Heart right ventricle (tissue), 16 donors: Measurements from ENCODE around the gene TCF15. TPM values are rescaled to one million over a fixed set of nuclear protein-coding genes. Genes with fewer than 3 reads are reported as not detected.

Experiments used
- ATAC-seq, 8 donors: fragments of 200-7000 bp; cut with Tn5 transposase; one replicate each; pipeline ENCODE4 v1.9.1; 2020; ENCODE audit warnings: mild to moderate bottlenecking in 8 of 8, moderate library complexity in 8 of 8, moderate number of reproducible peaks in 1 of 8
- DNase-seq, 2 donors: peaks; one replicate each; pipeline ENCODE4 v3.0.0-alpha.2; 2020
- H3K27ac ChIP-seq, 10 donors: fragments of 200-600 bp; sonication (generic) in 2 of 10; one replicate each; pipeline versions ENCODE4 v1.5.0 to v1.8.0; 2020 to 2022; ENCODE audit warnings: mild to moderate bottlenecking in 3 of 10
- H3K27me3 ChIP-seq, 7 donors: fragments of 200-600 bp; one replicate each; pipeline ENCODE4 v1.8.0; 2021 to 2022; ENCODE audit warnings: mild to moderate bottlenecking in 2 of 7
- H3K36me3 ChIP-seq, 9 donors: fragments of 200-600 bp; sonication (generic) in 1 of 9; one replicate each; pipeline versions ENCODE4 v1.5.0 to v1.8.0; 2020 to 2022; ENCODE audit warnings: mild to moderate bottlenecking in 2 of 9
- H3K4me1 ChIP-seq, 9 donors: fragments of 200-600 bp; sonication (generic) in 1 of 9; one replicate each; pipeline versions ENCODE4 v1.5.0 to v1.8.0; 2020 to 2022; ENCODE audit warnings: mild to moderate bottlenecking in 4 of 9
- H3K4me3 ChIP-seq, 10 donors: fragments of 200-600 bp; sonication (generic) in 2 of 10; one replicate each; pipeline versions ENCODE4 v1.5.0 to v1.8.0; 2020 to 2022; ENCODE audit warnings: mild to moderate bottlenecking in 7 of 10, moderate library complexity in 2 of 10
- H3K9me3 ChIP-seq, 11 donors: fragments of 200-600 bp in 10 of 11; sonication (generic) in 2 of 11; one replicate each; pipeline versions ENCODE4 v1.5.0 to v1.8.0; 2013 to 2022; ENCODE audit warnings: mild to moderate bottlenecking in 2 of 11, control low read depth in 1 of 11, moderate library complexity in 1 of 11
- CTCF ChIP-seq, 9 donors: fragments of 200-600 bp; sonication (generic) in 2 of 9; IDR thresholded peaks; one replicate each; pipeline versions ENCODE4 v1.5.0 to v1.8.0; 2021 to 2022; ENCODE audit warnings: antibody characterized with exemption in 9 of 9, mild to moderate bottlenecking in 5 of 9, moderate library complexity in 1 of 9
- WGBS, 2 donors: extraction: QIAGEN DNeasy Blood & Tissue Kit; methylation state at CpG; one replicate each; pipeline ENCODE4 v1.1.7; 2013; ENCODE audit warnings: inconsistent platforms in 1 of 2; 5-methylcytosine and 5-hydroxymethylcytosine counted together
- intact Hi-C, 10 donors: fragments of 100-400 bp; cut with DNase I; formaldehyde crosslinking; loops; one replicate each; pipeline versions ENCODE4 v1.11.1 to v1.14.2; 2022
- polyA plus RNA-seq, 2 donors: library from polyadenylated mRNA; stranded (reverse); fragments of 200-250 nt; gene quantifications; one replicate each; pipeline ENCODE4 v1.2.3, GENCODE V29; 2013
- total RNA-seq, 10 donors: library from RNA; stranded (reverse); fragmentation: NEBNext Ultra II Directional in 3 of 10; extraction: Animal tissue kit (Norgen Biotek cat#: 25700) in 3 of 10; gene quantifications; one replicate each; pipeline versions ENCODE4 v1.2.1 to v1.2.4, GENCODE V29; 2021 to 2023
- donor health status: Arrhythmogenic right ventricular cardiomyopathy.
- donor health status: ischemic (EF 13 %, LVEDD 7.1; RV severe dilation, severe dysfunction).
- donor health status: healthy with polysubstance abuse.
- donor health status: DM: no; HTN: yes; CAD: no.
- donor health status: DM: no; HTN: no; CAD: no.
- donor health status: ischemic (EF 25% LVEDD 6.9; RV normal size, moderate dysfunction).
- donor health status: ischemic (EF 25% LVEDD 5.7; RV mildly dilated, moderate dysfunction).
- donor health status: healthy.
- donor health status: DM: yes; HTN: yes; CAD: no.
- donor health status: Ischemic cardiomyopathy.
- donor health status: ischemic (EF 35%, LVEDD 5.7; RV mildly dilated, moderate dysfunction).
- donor health status: nonischemic (EF 11% LVEDD 7.7; RV severe dilation, severe dysfunction).
- donor health status: DM: yes; HTN: yes; CAD: no.
- donor health status: PGD.
- donor health status: ischemic (EF 29% LVEDD 5.4; RV normal size, mild dysfunction).
- donor health status: nonischemic (EF 23%, LVEDD 6.1; RV moderate dilation, normal function).

The TCF15 gene
- total and polyA plus RNA-seq, 12 donors: 4.6 to 41.0 (median 8.4) TPM

- Histone ChIP-seq H3K27ac (no peak overlapping the region), H3K9me3 (no peaks in the 10 kb centered on the region), H3K4me1 (peaks cover 0 to 6% (median 0%) of the 10 kb centered on the region in 9 donors), H3K36me3 (no peaks in the 10 kb centered on the region), H3K4me3 (no peak overlapping the region), H3K27me3 (no peaks in the 10 kb centered on the region)
- DNase-seq: no peak
- intact Hi-C loops: no loop called here
- WGBS, 2 donors: 72 to 75% methylated on average over 14 of the region's 14 CpGs
- no peak for TF ChIP-seq CTCF (IDR thresholded peaks at IDR 0.05)
- ATAC-seq: no peak
Observed at GRCh38 chr20:634148-634925, 24.2 kb upstream of the TCF15 start.

- H3K4me3 ChIP-seq: no peak overlapping the region
- no peaks in the 10 kb centered on the region for H3K36me3 ChIP-seq
- H3K4me1 ChIP-seq: peaks cover 0 to 6% (median 0%) of the 10 kb centered on the region in 9 donors
- no peaks in the 10 kb centered on the region for H3K27me3 ChIP-seq
- no peak for TF ChIP-seq CTCF (IDR thresholded peaks at IDR 0.05)
- WGBS, 2 donors: 37 to 59% methylated on average over 1 of the region's 1 CpG
- peaks cover 0 to 2% (median 0%) of the 10 kb centered on the region in 11 donors for H3K9me3 ChIP-seq
- intact Hi-C loops: no loop called here
- no peak for ATAC-seq
- H3K27ac ChIP-seq: no peak overlapping the region
- no peak for DNase-seq
Observed at GRCh38 chr20:631101-631500, 21.0 kb upstream of the TCF15 start.

GRCh38 chr20:626579-626978 is 16.5 kb upstream of the TCF15 start:
- TF ChIP-seq CTCF (IDR thresholded peaks at IDR 0.05): no peak
- Histone ChIP-seq H3K9me3 (peaks cover 0 to 10% (median 0%) of the 10 kb centered on the region in 11 donors), H3K4me3 (no peak overlapping the region), H3K27me3 (no peaks in the 10 kb centered on the region), H3K4me1 (peaks cover 0 to 6% (median 0%) of the 10 kb centered on the region in 9 donors), H3K27ac (no peak overlapping the region), H3K36me3 (no peaks in the 10 kb centered on the region)
- DNase-seq: no peak
- no peak for ATAC-seq
- 85 to 98% methylated on average over 2 of the region's 2 CpGs for WGBS, 2 donors
- intact Hi-C loops: no loop called here

- Histone ChIP-seq H3K4me3 (no peak overlapping the region), H3K4me1 (peaks cover 0 to 9% (median 4%) of the 10 kb centered on the region in 9 donors), H3K27ac (peak overlapping the region in 1 of 10 donors; percentile 27), H3K9me3 (peaks cover 0 to 10% (median 0%) of the 10 kb centered on the region in 11 donors), H3K36me3 (no peaks in the 10 kb centered on the region), H3K27me3 (no peaks in the 10 kb centered on the region)
- ATAC-seq: peak in 7 of 8 donors; percentile 27 to 65 (median 58)
- 68 to 77% methylated on average over 4 of the region's 4 CpGs for WGBS, 2 donors
- no peak for TF ChIP-seq CTCF (IDR thresholded peaks at IDR 0.05)
- no peak for DNase-seq
- intact Hi-C loops: no loop called here
Observed at GRCh38 chr20:625360-625932, 15.3 kb upstream of the TCF15 start.
